GM21723 (cell line): ENCODE data around the gene DOK7.

Source experiments
- ATAC-seq: cut with Tn5 transposase; IDR thresholded peaks from one replicate; pipeline ENCODE4 v1.9.1; 2021; ENCODE audit warnings: mild to moderate bottlenecking, moderate library complexity; ENCODE audit not compliant: unreplicated experiment

The DOK7 gene

GRCh38 chr4:3473996-3474765 lies 11.1 kb downstream of the DOK7 start:
- ATAC-seq, result no peak

- ATAC-seq, result no peak
These were observed 12.1 kb downstream of the DOK7 start for GRCh38 chr4:3475041-3475712.

GRCh38 chr4:3475713-3476260 lies 12.7 kb downstream of the DOK7 start:
- ATAC-seq, result no peak

- no peak for ATAC-seq
These were observed 13.2 kb downstream of the DOK7 start for GRCh38 chr4:3476341-3476747.

GRCh38 chr4:3476936-3477749 lies 14.0 kb downstream of the DOK7 start:
- ATAC-seq, result no peak

- no peak for ATAC-seq
These were observed 14.8 kb downstream of the DOK7 start for GRCh38 chr4:3477750-3478430.

GRCh38 chr4:3478446-3479357 lies 15.6 kb downstream of the DOK7 start:
- ATAC-seq, result no peak

GRCh38 chr4:3479358-3480101 lies 16.4 kb downstream of the DOK7 start:
- ATAC-seq, result no peak

- no peak for ATAC-seq
These were observed 17.5 kb downstream of the DOK7 start for GRCh38 chr4:3480528-3481112.

GRCh38 chr4:3481113-3481531 lies 18.0 kb downstream of the DOK7 start:
- no peak for ATAC-seq

GRCh38 chr4:3481783-3482393 lies 18.8 kb downstream of the DOK7 start:
- ATAC-seq, result no peak

- no peak for ATAC-seq
These were observed 19.6 kb downstream of the DOK7 start for GRCh38 chr4:3482707-3483106.

- no peak for ATAC-seq
These were observed 20.4 kb downstream of the DOK7 start for GRCh38 chr4:3483471-3483921.

- ATAC-seq, result no peak
These were observed 21.2 kb downstream of the DOK7 start for GRCh38 chr4:3484057-3484973.

GRCh38 chr4:3485011-3485791 lies 22.1 kb downstream of the DOK7 start:
- ATAC-seq, result no peak

GRCh38 chr4:3485886-3486540 lies 22.9 kb downstream of the DOK7 start:
- no peak for ATAC-seq
